C4-2B (cell line): Measurements from ENCODE around the gene RHPN2.
"Not testable (repeated sequence)": the region's sequence is repeated elsewhere in the genome, so short reads cannot be mapped to it uniquely, and the experiment has no call there.

Experiments used
- ZFX ChIP-seq: fragments of 450-650 bp; IDR thresholded peaks from 2 replicates; pipeline ENCODE4 v1.6.1; 2017
- TF ChIP-seq, protein P1 (sequence below): fragments of 450-650 bp; conservative IDR thresholded peaks from 2 replicates; pipeline ENCODE4 v1.5.1; 2017; ENCODE audit warnings: mild to moderate bottlenecking

DNA sequence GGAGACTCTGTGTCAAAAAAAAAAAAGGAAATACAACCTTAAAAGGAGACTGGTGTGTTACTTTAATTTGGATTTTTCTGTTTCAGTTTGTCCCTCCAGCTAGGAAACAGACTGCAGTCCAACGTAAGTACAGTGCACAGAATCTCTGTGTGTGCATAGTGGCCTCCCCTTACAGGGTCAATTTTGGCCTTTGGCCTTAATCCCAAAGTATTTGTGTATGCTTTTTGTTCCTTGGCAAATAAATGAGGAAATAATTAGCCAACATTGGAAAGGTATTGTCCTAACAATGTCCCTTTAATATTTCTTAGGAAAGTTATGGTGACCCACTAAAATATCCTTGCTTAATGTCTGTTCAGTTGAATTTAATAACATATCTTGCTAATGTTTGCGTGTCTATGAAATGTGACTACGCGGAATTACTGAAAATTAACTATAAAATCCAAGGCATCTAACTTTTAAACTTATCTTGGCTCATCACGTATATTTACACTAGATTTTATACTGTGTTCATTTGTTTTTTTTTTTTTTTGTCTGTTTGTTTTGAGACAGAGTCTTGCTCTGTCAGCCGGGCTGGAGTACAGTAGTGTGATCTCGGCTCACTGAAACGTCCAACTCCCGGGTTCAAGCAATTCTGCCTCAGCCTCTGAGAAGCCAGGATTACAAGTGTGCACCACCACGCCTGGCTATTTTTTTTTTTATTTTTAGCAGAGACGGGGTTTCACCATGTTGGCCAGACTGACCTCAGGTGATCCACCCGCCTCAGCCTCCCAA, 39.0 kb downstream of the RHPN2 start:
- TF ChIP-seq, protein P1, sequence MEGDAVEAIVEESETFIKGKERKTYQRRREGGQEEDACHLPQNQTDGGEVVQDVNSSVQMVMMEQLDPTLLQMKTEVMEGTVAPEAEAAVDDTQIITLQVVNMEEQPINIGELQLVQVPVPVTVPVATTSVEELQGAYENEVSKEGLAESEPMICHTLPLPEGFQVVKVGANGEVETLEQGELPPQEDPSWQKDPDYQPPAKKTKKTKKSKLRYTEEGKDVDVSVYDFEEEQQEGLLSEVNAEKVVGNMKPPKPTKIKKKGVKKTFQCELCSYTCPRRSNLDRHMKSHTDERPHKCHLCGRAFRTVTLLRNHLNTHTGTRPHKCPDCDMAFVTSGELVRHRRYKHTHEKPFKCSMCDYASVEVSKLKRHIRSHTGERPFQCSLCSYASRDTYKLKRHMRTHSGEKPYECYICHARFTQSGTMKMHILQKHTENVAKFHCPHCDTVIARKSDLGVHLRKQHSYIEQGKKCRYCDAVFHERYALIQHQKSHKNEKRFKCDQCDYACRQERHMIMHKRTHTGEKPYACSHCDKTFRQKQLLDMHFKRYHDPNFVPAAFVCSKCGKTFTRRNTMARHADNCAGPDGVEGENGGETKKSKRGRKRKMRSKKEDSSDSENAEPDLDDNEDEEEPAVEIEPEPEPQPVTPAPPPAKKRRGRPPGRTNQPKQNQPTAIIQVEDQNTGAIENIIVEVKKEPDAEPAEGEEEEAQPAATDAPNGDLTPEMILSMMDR, result not testable (repeated sequence)
- not testable (repeated sequence) for TF ChIP-seq ZFX
